HL-60 (cell line): ENCODE results near the gene ATP5MC3.

ENCODE experiments used
- DNase-seq, 2 experiments: peaks; one replicate each; pipeline ENCODE4 v3.0.0-alpha.2; 2010 to 2020; ENCODE audit warnings: low read depth in 1 of 2, low spot score in 1 of 2
- H3K27ac ChIP-seq: fragments of 250-450 bp; sonication (Bioruptor Pico); replicated peaks from 2 replicates; pipeline ENCODE4 v1.5.1; 2020; ENCODE audit warnings: mild to moderate bottlenecking, moderate library complexity
- H3K27me3 ChIP-seq: fragments of 250-450 bp; sonication (Bioruptor Pico); 2 replicates; pipeline ENCODE4 v1.5.1; 2021; ENCODE audit warnings: mild to moderate bottlenecking, moderate library complexity; ENCODE audit not compliant: insufficient read depth, poor library complexity, severe bottlenecking
- H3K4me3 ChIP-seq: replicated peaks from 2 replicates; pipeline ENCODE4 v1.5.1; 2011; ENCODE audit warnings: mild to moderate bottlenecking, control low read depth, low read length; ENCODE audit not compliant: insufficient read depth
- CTCF ChIP-seq: IDR thresholded peaks from one replicate; pipeline ENCODE4 v1.5.1; 2011; ENCODE audit warnings: low read length, control low read depth, inconsistent platforms; ENCODE audit not compliant: insufficient read depth
- GABPA ChIP-seq: IDR thresholded peaks from 2 replicates; pipeline ENCODE4 v1.6.1; 2012; ENCODE audit warnings: low read depth
- POLR2AphosphoS5 ChIP-seq: IDR thresholded peaks from 2 replicates; pipeline ENCODE4 v1.6.1; 2012; ENCODE audit warnings: low read depth
- REST ChIP-seq: IDR thresholded peaks from 2 replicates; pipeline ENCODE4 v1.6.1; 2012; ENCODE audit warnings: low read depth; ENCODE audit not compliant: insufficient replicate concordance
- SPI1 ChIP-seq: IDR thresholded peaks from 2 replicates; pipeline ENCODE4 v1.6.1; 2012; ENCODE audit warnings: low read depth, mild to moderate bottlenecking, borderline replicate concordance

The ATP5MC3 gene

GRCh38 chr2:175151791-175152190, 29.7 kb downstream of the ATP5MC3 start:
- TF ChIP-seq CTCF, result no peak
- TF ChIP-seq REST, result no peak
- TF ChIP-seq GABPA, result no peak
- no peak for TF ChIP-seq POLR2AphosphoS5
- TF ChIP-seq SPI1, result no peak
- no peaks in the 10 kb centered on the region for H3K27me3 ChIP-seq
- DNase-seq, result no peak
- no peak overlapping the region for H3K4me3 ChIP-seq
- no peak overlapping the region for H3K27ac ChIP-seq

- TF ChIP-seq POLR2AphosphoS5, result no peak
- no peak for TF ChIP-seq SPI1
- no peak for TF ChIP-seq REST
- no peak for TF ChIP-seq CTCF
- no peak for TF ChIP-seq GABPA
- Histone ChIP-seq H3K27ac (no peak overlapping the region), H3K27me3 (no peaks in the 10 kb centered on the region), H3K4me3 (no peak overlapping the region)
- DNase-seq, result no peak
Measured at GRCh38 chr2:175147186-175147585, 34.3 kb downstream of the ATP5MC3 start.

- no peak for TF ChIP-seq GABPA
- TF ChIP-seq REST, result no peak
- TF ChIP-seq SPI1, result no peak
- TF ChIP-seq CTCF, result no peak
- no peak for TF ChIP-seq POLR2AphosphoS5
- DNase-seq, result no peak
Measured at GRCh38 chr2:175143678-175144077, 37.8 kb downstream of the ATP5MC3 start.

More at GRCh38 chr2:175143678-175144077, 37.8 kb downstream of the ATP5MC3 start:
- H3K4me3 ChIP-seq, result no peak overlapping the region
- H3K27ac ChIP-seq, result no peak overlapping the region
- no peaks in the 10 kb centered on the region for H3K27me3 ChIP-seq
